ENCODE measurements around the gene AMBRA1.
A peak's percentile ranks its signal among the peaks of the same experiment; 100 is the strongest.

Gene AMBRA1

DNA sequence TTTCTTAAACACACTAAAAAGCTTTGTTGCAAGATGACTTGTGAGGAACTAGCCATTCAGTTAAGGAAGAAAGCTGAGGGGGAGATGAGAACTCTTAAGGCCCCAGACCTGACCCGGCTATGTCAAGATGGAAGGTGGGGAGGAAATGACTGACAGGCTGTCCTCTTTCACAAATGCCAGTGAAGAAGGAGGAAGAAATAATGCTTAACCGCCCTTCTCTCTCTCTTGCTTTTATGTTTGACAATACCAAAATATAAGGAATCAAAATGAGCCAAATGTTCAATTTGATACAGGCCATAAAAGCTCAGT, 87.4 kb downstream of the AMBRA1 start:
- no peak for DNase-seq (ENCODE audit: low read depth in 3 of 3)

DNA sequence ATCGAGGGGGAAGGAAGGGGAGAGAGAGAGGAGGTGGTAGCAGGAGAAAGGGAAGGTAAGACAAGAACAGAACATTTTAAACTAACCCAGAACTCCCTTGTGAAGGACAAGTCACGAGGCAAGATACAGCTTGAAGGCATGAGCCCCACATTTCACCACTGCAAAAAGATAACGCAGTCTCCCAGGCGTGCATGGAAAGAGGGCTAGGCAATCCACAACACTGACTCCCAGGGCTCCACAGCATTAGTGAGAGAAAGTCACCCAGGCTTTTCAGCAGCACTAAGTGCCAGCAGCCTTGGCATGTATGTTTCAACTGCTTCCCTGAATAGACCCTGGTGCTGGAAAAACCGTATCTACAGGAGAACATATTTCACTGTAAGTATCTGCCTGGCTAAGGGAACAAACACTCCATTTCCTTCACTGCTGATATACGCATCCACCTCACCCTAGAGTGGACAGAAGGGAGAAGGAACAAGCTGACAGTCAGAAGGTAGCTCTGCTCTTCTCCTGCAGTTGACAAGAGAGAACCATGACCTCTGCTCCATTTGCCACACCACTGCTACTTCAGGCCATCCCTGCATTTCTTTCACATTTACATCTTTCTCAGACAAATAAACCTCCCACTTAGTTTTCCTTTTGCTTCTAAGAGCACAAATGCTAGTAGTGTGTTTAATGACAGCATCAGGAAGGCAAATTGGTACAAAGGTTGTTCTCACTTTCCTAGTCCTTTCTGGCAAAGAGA, 87.9 kb downstream of the AMBRA1 start:
- no peak for DNase-seq (ENCODE audit: low read depth in 3 of 3)

DNA sequence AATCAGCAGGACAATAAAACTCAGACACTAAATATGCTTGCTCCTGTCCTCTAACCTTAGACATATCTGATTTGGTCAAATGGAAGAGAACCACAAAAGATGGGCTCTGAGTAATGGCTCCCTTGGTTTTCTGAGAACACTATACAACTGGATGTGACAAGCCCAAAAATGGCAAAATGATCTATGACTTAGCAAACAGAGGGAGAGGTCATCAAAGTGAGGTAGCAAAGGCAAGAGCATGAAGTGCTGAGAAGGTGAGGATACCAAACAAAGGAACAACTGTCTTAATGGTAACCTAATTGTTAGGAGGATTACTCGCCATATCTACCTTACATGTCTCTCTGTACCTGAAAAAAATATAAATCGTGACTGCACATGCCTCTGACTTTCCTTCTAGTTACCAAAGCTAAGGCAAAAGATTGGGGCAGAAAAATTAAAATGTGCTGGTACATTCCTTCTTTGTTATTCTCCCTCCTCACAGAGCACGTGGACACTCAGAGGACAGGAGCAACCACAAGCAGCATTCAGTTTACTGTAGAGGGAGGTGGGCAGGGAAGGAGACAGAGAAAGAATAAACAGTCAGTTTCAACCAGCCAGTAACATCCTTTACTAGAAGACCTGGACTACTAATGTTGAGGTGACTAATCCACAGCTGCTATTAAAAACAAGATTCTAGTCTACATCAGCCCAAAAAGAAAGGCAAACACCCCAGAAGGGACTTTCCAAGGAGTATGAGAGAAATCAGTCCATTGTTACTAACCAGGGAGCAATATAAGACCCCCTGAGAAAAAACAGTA, 88.8 kb downstream of the AMBRA1 start:
- DNase-seq (ENCODE audit: low read depth in 3 of 3) = no peak

DNA sequence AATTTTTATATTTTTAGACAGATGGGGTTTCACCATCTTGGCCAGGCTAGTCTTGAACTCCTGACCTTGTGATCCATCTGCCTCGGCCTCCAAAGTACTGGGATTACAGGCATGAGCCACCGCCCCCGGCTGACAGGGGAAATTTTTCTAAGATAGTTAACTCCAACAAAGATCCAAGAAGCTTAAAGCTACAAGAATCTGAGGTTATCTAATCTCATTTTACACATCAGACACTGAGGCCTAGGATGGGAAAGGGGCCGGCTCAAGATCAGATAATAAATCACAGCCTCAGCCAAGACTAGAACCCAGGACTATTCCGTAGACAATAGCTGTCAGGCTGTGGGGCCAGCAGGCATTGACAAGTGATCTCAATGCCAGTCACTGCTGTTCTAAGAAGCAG, 94.0 kb downstream of the AMBRA1 start:
- DNase-seq (ENCODE audit: low read depth in 3 of 3) = no peak

DNA sequence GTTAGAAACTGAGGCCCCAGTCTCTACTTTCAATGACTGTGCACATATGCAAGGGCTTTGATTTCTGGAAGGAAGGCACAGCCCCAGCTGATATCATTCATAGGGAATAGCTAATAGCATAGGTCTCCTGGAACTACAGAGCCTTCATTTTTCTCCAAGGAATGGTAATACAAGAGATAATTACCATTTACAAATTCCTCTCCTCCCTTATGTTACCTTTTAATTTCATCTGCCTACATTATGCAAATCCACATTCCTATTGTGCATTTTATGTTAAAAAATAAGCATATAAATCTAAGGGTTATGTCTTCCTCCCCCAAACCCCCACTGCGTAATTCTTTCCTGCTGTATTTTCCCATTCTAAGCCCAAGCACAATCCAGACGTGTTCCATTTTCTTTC, 94.9 kb downstream of the AMBRA1 start:
- DNase-seq (ENCODE audit: low read depth in 3 of 3) = no peak

DNA sequence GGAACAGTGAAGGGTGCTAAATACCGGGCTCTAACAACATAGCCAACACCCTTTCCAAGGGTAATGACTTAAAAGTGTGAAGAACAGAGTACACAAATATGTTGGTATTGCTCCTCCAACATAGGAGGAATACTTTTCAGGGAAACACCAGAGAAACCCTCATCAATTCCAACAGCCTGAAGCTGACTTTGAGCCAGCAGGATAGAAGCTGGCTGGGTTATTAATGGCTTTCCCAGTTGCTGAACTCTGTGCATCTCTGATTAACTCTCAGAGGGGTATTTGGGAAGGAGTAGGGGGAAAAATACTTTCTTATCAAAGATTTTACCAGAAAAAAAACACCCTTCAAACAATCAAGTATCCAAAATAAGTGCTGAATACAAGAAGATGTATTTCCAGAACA, 95.6 kb downstream of the AMBRA1 start:
- DNase-seq (ENCODE audit: low read depth in 3 of 3) = no peak

DNA sequence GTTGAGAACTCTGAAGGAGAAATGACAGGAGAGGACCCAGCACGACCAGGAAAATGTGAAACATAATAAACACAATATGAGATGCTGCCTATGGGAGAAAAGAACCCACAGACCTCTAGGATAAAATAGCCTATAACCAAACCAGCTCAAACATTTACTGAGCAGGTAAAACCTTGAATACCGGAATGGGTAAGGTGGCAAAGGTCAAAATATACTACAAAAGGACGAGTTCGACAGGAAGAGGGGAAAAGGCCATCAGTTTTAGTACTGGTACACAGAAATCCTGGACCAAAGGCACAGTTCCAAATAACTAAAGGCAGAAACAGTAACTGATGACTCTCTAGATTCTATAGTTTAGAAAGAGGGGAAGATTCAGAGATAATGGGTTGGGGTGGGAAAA, 96.3 kb downstream of the AMBRA1 start:
- no peak for DNase-seq (ENCODE audit: low read depth in 3 of 3)

DNA sequence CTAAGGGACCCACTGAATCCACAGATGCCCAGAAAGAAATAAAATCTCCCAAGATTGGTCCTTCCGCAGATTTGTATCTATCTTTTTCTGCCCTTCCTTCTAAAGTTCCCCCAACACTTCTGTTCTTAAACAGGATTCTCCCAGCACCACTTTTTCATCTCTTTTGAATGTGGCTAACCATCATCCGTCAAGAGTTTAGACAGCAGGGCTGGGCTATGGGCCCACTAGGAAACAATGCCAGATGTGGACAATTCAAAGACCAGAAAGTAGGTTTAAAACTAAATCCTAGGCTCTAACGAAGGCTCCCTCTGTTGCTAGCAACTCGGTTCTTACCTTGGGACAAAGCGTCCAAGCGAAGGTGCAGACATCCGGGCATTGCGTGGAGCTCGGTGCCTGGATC, 100.0 kb downstream of the AMBRA1 start:
- DNase-seq (ENCODE audit: low read depth in 3 of 3) = no peak

DNA sequence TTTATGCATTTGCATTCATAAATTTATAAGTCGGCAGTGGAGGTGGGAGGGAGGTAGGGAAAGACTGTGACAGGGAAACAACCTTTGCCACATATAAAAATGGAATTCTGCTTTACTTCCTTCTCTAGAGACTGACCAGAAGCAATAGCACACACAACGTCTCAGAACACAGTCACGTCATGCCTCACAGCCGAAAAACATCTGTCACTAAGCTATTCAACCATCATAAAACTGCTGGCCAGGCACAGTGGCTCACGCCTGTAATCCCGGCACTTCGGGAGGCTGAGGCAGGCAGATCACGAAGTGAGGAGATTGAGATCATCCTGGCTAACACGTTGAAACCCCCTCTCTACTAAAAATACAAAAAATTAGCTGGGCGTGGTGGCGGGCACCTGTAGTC, 101.3 kb downstream of the AMBRA1 start:
- DNase-seq (ENCODE audit: low read depth in 3 of 3) = no peak

DNA sequence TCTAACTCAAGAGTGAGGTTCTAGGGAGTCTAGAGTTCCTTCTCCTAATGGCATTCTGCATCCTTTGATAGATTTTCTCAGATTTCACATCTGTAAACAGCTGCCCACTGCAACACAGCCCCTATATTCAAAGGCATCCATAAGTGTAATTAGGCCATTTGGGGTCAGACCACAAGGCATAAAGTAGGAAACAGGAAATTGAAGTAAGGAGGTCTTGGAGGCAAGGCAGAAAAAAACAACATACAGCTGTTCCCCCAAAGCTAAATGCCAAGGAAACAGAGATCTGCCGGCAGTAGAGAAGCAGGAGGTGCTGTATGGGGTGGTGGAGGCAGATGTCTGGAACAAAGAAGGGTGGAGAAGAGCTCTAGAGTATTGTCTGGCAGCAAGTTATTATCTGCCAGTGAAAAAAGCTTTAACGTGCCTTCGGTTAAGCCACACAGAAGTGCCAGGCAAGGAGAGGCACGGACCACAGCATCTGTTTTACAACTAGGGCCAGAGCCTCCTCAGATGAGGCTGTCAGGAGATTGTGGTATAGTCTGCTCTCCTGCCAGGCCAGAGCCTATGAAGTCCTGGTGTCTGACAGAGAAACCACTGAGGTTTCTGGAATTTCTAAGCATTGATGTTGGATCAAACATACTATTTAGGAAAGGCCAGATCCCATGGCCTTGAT, 102.0 kb downstream of the AMBRA1 start:
- DNase-seq (ENCODE audit: low read depth in 3 of 3) = no peak

DNA sequence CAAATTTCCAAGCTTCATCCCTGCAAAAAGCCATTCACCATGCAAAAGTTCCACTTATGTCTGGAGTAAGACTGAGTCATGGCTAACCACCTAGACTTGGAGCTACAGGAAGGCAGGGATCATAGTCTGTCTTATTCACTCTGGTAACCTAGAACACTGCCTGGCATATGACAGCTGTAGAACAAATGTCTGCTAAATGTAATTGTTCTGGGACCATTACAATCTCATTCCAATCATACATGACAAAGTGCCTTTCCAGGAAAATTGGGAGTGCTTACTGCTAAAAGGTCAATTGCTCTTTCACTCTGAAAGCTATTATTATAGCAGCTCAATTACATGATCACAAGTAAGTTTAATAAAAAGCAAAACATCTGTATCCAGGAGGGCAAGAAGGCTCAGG, 103.2 kb downstream of the AMBRA1 start:
- DNase-seq (ENCODE audit: low read depth in 3 of 3) = no peak

DNA sequence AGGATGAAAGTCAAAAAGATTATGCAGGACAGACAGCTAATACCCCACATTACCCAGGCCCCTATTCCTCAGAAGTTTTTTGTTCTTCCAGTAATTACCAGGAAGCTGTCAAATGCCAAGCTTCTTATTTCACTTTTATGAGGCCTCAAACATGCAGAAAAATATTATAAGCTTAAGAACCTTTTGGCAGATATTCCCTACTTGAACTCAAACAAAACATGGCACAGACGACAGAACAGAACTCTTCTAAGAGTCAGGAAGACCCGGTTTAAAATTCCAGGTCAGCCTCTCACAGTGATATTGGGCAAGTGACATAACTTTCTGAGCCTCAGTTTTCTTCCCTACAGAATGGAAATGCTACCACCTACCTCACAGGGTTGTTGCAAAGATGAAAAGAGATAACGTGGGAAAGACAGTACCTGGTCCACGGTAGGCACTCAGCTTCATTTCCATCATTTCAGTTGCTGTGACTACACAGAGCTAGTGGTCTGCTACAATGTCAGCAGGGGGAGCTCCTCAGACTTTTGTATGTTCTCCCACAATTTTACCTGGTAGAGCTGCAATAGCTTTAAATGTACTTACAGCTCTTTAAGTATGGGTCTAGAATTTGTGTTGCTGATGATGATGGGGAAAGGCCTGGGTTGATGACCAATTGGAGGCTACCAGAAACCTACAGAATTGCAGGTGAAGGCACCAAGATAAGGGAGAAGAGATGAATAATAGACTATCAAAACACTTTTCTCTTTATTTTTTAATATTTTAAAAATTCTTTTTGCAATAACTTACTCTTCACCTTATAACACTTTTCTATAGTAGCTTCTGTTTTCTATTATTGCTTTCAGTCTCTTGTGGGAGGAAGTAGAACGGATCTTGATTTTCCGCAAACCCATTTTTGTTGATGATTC, 103.9 kb downstream of the AMBRA1 start:
- peak in 2 of 3 donors; percentile 10 to 29 for DNase-seq (ENCODE audit: low read depth in 3 of 3)

DNA sequence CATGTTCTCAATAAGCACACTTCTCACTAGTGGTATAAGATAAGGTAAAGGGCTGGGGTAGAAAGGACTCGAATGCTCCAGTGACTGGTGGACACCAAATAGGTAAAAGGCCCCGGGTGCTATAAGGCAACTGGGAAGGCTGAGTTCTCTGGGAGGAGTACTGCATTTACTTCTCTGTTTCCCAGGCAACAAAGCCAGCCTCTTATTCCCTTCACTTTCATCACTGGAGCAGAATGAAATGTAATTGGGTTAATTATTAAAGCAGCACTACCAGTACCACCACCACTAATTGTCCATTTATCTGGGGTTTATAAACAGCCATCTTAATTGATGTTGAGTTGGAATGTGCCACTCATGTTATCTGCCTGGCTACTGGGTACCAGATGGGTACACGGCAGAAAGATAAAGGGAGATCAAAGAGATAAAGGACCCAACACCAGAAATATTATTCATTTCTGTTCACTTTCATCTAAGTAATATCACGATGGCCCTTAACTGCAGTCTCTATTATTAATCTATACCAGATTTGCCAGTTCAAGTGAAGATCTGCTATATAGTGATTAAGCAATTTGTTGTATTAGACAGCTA, 107.9 kb downstream of the AMBRA1 start:
- no peak for DNase-seq (ENCODE audit: low read depth in 3 of 3)

DNA sequence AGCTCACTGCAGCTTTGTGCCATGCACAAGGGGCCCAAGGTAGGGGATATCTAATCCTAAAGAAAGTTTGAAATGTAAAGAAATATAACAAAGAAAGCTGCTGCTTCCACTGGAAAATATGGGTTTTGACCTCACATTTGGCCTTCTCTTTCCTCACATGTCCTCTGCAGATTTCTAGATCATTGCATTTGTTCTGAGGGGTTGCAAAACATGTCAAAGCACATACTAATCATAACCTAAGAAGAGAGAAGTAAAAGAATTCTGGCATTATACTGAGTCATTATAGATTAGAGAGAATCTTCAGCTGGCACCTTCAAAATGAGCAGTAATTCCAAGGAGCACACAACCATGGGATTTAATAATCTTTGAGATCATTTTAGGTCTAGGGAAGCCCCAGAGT, 109.7 kb downstream of the AMBRA1 start:
- DNase-seq (ENCODE audit: low read depth in 3 of 3) = no peak

DNA sequence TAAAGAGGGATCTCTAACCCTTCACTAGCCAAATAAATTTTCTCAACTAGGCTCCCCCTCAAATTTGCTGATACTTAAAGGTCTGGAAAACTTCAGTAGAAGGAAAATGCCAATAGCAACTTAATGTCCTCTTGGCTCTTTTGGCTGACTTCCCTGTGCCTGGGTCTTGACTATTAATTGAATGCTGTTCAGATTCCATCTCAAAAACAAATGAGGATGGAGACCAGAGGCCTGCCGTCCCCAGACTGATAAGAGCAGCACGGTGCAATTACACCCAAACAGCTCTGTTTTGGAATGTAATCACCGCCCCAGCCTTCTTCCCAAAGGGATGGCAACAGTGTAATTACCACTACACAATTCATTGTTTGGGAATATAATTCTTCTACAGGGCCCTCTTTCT, 112.9 kb downstream of the AMBRA1 start:
- no peak for DNase-seq (ENCODE audit: low read depth in 3 of 3)

DNA sequence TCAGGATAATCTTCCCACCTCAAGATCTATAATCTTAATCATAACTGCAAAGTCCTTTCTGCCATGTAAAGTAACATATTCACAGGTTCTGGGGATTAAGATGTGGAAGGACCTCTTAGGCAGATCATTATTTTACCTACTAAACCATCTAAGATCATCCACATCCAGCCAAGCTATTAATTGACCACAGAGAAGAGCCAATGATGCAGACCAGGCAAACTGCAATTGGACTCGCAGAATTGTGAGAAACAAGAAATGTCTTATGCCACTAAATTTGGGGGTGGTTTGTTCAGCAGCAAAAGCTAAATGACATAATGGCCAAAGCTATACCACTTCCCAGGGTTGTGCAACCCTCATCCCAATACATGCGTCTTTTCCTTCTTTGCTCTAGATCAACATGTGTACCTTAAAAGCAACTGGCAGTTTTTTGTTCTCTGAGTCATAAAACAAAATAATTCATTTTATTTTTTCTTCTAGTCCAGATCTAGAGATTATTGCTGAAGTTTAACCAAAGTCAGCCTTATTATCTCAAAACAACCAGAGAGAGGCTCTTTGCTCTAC, 113.6 kb downstream of the AMBRA1 start:
- DNase-seq (ENCODE audit: low read depth in 3 of 3) = no peak

DNA sequence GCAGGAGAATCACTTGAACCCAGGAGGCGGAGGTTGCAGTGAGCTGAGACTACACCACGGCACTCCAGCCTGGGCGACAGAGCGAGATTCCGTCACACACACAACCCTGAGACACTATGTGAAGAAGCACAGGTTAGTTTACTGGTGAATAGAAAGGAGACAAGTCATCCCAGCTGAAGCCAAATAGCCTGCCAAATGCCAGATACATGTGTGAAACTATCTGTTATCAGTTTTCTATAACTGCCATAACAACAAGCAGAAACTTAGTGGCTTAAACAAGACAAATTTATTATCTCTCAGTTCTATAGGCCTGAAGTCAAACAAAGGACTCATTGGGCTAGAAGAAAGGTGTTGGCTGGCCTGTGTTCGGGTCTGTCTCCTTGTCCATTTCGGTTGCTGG, 114.2 kb downstream of the AMBRA1 start:
- no peak for DNase-seq (ENCODE audit: low read depth in 3 of 3)

DNA sequence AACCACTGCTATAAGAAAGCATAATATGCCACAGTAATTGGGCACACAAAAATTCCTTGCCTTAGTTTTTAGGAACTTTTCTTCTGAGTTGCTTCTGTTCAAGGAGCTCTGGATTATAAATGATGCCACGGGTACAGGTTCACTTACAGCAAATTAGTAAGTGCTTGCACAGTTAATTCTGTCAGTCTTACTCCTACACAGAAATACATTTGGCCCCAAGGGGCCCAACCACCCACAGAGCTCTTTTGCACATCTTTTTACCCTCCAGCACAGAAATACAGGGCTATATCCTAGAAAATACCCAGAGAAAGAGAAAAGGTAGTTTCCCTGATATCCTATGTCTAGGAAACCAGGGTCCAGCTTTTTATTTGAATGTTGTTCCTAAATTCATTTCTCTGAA, 115.6 kb downstream of the AMBRA1 start:
- no peak for DNase-seq (ENCODE audit: low read depth in 3 of 3)

DNA sequence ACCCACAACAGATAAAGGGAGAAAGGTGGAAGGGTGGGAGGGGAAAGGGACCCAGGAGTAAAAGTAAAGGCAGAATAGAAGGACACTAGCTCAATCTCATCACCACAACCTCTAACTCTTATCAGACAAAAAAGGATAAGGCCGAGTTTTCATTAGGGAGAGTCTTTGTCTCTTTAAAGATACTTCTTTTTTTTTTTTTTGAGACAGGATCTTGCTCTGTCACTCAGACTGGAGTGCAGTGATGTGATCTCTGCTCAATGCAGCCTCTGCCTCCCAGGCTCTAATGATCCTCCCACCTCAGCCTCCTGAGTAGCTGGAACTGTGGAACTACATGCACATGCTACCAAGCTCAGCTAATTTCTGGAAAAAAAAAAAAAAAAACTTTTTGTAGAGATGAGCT, 116.7 kb downstream of the AMBRA1 start:
- no peak for DNase-seq (ENCODE audit: low read depth in 3 of 3)

DNA sequence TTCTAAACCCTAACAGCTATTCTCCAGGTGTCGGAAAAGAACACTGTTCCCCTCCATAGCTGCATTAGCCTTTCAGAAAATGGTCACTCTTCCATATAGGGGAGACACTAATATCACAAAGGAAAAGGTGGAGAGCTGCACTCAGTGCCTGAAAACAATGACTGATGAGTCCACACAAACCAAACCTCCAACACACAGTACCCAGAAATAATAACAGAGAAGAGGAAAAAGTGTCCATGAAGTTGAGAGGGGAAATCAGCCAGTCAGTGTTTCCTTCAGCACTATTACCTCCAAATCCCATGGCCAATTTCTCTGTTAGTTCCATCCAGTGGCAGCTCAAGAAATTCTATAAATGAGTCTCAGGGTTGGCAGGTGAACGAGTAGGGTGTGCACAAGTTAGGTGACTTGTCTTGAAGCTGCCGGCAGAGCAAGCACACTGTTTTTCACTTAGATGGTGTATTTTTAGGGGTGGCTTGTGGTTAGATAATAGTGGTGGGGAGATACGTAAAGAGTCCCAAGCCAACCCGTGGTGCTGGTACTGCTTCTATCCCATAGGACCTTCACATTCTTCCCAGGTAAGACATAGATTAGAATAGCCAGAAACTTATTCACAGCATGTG, 117.8 kb downstream of the AMBRA1 start:
- no peak for DNase-seq (ENCODE audit: low read depth in 3 of 3)
